Measurements from ENCODE around the gene DMGDH. TPM values are rescaled to one million over a fixed set of nuclear protein-coding genes. Genes with fewer than 3 reads are reported as not detected.

Gene DMGDH
- total and polyA plus RNA-seq, 10 of the 15 experiments (the other 5 are each of a cell fraction or from before 2014, with no cell fraction given) = 0.22 to 1.5 (median 0.44) TPM; not detected in 3

DNA sequence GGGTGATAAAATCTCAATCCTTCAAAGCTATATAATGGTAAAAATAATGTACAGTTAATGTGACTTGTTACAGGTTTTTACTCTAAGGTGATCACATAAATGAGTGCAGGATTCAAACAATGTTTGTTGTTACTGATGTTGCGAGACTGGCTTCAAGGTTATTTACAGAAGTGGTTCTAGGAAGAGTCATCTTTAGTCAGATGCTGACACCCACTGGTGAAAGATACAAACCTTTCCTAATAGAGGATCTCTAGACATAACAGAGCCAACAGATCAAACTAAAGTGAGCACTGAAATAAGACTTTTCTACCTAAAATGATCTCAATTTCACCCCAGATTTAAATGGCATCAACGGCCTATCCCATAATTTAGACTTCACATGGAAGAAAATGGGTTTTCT is 104.6 kb downstream of the DMGDH start (continued):
- TF ChIP-seq IRF5 (IDR thresholded peaks at IDR 0.05; ENCODE audit: borderline replicate concordance) = no peak
- TF ChIP-seq RAD21 (IDR thresholded peaks at IDR 0.05; ENCODE audit: insufficient read depth, low read depth, low read length) = peak; percentile 92
- TF ChIP-seq BMI1 (IDR thresholded peaks at IDR 0.05; ENCODE audit: borderline replicate concordance) = no peak
- peak; percentile 31; the same call in 1 of the 2 replicates for TF ChIP-seq SPI1 (IDR thresholded peaks at IDR 0.05; ENCODE audit: borderline replicate concordance, insufficient read depth, low read depth, low read length)
- no peak for TF ChIP-seq ZNF274 (IDR thresholded peaks at IDR 0.05; ENCODE audit: insufficient read depth, insufficient read length)
- TF ChIP-seq ZNF217 (IDR thresholded peaks at IDR 0.05) = no peak
- TF ChIP-seq HDAC6 (IDR thresholded peaks at IDR 0.05; ENCODE audit: unreplicated experiment) = no peak
- TF ChIP-seq PAX8 (IDR thresholded peaks at IDR 0.05) = no peak
- no peak for TF ChIP-seq ESRRA (IDR thresholded peaks at IDR 0.05; ENCODE audit: low read length)
- no peak for TF ChIP-seq BCL11A (IDR thresholded peaks at IDR 0.05; ENCODE audit: low read depth, low read length)
- TF ChIP-seq ZNF24 (IDR thresholded peaks at IDR 0.05) = no peak
- TF ChIP-seq, protein P1, sequence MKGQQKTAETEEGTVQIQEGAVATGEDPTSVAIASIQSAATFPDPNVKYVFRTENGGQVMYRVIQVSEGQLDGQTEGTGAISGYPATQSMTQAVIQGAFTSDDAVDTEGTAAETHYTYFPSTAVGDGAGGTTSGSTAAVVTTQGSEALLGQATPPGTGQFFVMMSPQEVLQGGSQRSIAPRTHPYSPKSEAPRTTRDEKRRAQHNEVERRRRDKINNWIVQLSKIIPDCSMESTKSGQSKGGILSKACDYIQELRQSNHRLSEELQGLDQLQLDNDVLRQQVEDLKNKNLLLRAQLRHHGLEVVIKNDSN (IDR thresholded peaks at IDR 0.05; ENCODE audit: borderline replicate concordance, extremely low read length, insufficient read depth, low read depth, low read length) = no peak
- no peak for TF ChIP-seq SIX5 (IDR thresholded peaks at IDR 0.05; ENCODE audit: low read depth, low read length, severe bottlenecking)
- TF ChIP-seq ZBED1 (IDR thresholded peaks at IDR 0.05; ENCODE audit: borderline replicate concordance) = no peak
- TF ChIP-seq, protein P2, sequence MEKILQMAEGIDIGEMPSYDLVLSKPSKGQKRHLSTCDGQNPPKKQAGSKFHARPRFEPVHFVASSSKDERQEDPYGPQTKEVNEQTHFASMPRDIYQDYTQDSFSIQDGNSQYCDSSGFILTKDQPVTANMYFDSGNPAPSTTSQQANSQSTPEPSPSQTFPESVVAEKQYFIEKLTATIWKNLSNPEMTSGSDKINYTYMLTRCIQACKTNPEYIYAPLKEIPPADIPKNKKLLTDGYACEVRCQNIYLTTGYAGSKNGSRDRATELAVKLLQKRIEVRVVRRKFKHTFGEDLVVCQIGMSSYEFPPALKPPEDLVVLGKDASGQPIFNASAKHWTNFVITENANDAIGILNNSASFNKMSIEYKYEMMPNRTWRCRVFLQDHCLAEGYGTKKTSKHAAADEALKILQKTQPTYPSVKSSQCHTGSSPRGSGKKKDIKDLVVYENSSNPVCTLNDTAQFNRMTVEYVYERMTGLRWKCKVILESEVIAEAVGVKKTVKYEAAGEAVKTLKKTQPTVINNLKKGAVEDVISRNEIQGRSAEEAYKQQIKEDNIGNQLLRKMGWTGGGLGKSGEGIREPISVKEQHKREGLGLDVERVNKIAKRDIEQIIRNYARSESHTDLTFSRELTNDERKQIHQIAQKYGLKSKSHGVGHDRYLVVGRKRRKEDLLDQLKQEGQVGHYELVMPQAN (conservative IDR thresholded peaks at IDR 0.05) = no peak
- TF ChIP-seq, protein P3, sequence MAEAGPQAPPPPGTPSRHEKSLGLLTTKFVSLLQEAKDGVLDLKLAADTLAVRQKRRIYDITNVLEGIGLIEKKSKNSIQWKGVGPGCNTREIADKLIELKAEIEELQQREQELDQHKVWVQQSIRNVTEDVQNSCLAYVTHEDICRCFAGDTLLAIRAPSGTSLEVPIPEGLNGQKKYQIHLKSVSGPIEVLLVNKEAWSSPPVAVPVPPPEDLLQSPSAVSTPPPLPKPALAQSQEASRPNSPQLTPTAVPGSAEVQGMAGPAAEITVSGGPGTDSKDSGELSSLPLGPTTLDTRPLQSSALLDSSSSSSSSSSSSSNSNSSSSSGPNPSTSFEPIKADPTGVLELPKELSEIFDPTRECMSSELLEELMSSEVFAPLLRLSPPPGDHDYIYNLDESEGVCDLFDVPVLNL (IDR thresholded peaks at IDR 0.05; ENCODE audit: low read depth, low read length) = no peak
- TF ChIP-seq HCFC1 (IDR thresholded peaks at IDR 0.05; ENCODE audit: low read length) = no peak
- no peak for TF ChIP-seq SRF (IDR thresholded peaks at IDR 0.05; ENCODE audit: low read depth in 2 of 2, low read length in 2 of 2)

Data from GM12878 (cell line).